Activated T-helper 2 cell treated with anti-CD3 and anti-CD28 coated beads, Interferon-gamma antibody, Interleukin-2, Interleukin-4, amounts not matched to agents 10 μg/mL and 5 μg/mL and 100 μg/mL, durations not matched to agents 14 hours and 24 hours and 36 hours (primary cell): ENCODE results near the gene PPT2. TPM values are rescaled to one million over a fixed set of nuclear protein-coding genes. Genes with fewer than 3 reads are reported as not detected.
"Not testable (repeated sequence)": the region's sequence is repeated elsewhere in the genome, so short reads cannot be mapped to it uniquely, and the experiment has no call there.

ENCODE experiments used
- DNase-seq: peaks from one replicate; pipeline ENCODE4 v3.0.0; 2021; ENCODE audit warnings: low spot score
- H3K27ac Mint-ChIP-seq: one replicate; pipeline ENCODE4 v1.8.0; 2021; ENCODE audit warnings: mixed read lengths
- H3K27me3 Mint-ChIP-seq: one replicate; pipeline ENCODE4 v1.8.0; 2021; ENCODE audit warnings: low read depth, mixed read lengths
- H3K36me3 Mint-ChIP-seq: one replicate; pipeline ENCODE4 v1.8.0; 2021; ENCODE audit warnings: low read depth, mixed read lengths
- H3K4me1 Mint-ChIP-seq: one replicate; pipeline ENCODE4 v1.8.0; 2021; ENCODE audit warnings: low read depth, mixed read lengths
- H3K4me3 Mint-ChIP-seq: one replicate; pipeline ENCODE4 v1.8.0; 2021; ENCODE audit warnings: low read depth, mild to moderate bottlenecking, moderate library complexity, mixed read lengths
- H3K9me3 Mint-ChIP-seq: one replicate; pipeline ENCODE4 v1.8.0; 2021; ENCODE audit warnings: mixed read lengths
- intact Hi-C: fragments of 100-400 bp; cut with micrococcal nuclease; formaldehyde crosslinking; loops from one replicate; pipeline ENCODE4 v1.15.1; 2023
- total RNA-seq: library from RNA; stranded (reverse); gene quantifications from 2 replicates; pipeline ENCODE4 v1.2.3, GENCODE V29; 2022

Gene PPT2
- total RNA-seq, 1 donor from 2014 or later: 11.5 TPM

DNA sequence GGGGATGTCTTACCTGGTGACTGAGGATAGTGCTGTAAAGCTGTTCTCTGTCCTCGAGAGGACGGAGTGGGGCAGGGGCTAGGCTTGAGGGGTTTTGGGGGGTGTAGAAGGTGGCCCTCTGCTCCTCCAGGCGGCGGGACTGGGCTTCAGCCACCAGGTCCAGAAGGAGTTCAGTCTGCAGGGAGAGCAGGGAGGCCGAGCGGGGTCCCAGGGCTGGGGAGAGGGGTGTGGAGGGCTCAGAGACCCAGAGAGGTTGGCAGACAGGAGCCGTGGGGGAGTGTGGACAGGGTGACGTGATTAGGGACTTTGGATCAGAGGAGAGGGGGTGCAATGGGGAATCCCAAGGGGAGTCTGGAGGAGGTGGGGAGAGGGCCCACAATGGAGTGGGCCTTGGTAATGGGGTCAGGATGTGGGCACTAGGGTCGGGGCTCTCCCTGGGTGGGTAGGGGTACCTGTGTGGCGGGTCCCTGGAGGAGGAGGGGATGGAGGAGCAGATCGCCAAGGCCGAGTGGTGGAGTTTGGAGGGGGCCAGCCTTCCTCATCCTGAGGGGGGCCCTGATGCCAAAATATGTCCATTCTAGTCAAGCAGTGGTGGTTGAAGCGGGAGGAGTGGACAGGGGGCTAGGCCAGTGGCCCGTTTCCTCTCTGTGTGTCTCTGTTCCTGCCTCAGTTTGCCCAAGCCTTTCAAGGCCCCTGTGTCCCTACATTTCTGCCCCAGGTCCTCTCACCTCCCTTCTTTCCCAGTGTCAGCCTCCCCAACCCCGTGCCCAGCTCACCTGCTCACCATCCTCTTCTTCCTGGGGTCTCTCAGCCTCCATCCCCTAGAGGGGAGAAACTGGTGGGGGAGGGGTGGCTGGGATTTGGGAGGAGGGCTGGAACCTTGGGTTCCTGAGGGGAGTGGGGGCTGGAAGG is 38.0 kb downstream of the PPT2 start:
- Mint-ChIP-seq H3K4me1 (peaks cover 49% of the 10 kb centered on the region), H3K27ac (peak overlapping the region; percentile 95), H3K27me3 (no peaks in the 10 kb centered on the region), H3K9me3 (no peaks in the 10 kb centered on the region), H3K36me3 (peaks cover 43% of the 10 kb centered on the region), H3K4me3 (peak overlapping the region; percentile 97)
- intact Hi-C loops: loop anchor here (5.0 to 10.0 kb wide), 2 partner anchors 643 to 1010 kb away; partner anchors contain the start of genes HSD17B8, RXRB, SLC39A7 and TAP2
- DNase-seq: no peak

DNA sequence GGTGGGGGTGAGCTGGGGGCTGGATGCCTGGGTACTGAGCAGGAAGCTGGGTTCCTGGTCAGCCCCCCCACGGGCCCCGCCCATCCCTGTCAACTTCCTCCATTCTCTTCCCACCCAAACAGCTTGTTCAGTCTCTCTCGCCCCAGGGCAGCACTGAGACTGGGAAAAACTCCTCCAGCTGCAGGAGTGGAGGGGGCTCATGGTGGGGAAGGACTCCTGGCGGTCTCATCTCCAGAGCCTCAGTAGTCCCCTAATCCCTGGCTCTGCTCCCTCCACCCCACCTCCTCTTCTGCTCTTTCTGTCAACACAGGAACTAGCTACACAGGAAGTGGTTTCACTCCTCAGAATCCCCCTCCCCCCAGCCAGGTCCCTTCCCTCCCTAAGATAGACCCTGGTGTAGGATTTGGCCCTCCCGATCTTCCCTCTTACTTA is 38.7 kb downstream of the PPT2 start, which contains the start of gene GPSM3:
Gene GPSM3, minus strand, starts transcription at position 36 of the 432 bp plus-strand sequence. CDS start 130 bp downstream, outside the sequence.
- Mint-ChIP-seq H3K4me1 (peaks cover 46% of the 10 kb centered on the region), H3K27ac (peak within 1 kb of the TSS; percentile 95), H3K9me3 (no peaks in the 10 kb centered on the region), H3K36me3 (peaks cover 36% of the 10 kb centered on the region), H3K27me3 (no peaks in the 10 kb centered on the region), H3K4me3 (peak within 1 kb of the TSS; percentile 97)
- DNase-seq: peak; percentile 53
- intact Hi-C loops: loop anchor here (5.0 to 10.0 kb wide), 2 partner anchors 642 to 1010 kb away; partner anchors contain the start of genes HSD17B8, RXRB, SLC39A7 and TAP2

DNA sequence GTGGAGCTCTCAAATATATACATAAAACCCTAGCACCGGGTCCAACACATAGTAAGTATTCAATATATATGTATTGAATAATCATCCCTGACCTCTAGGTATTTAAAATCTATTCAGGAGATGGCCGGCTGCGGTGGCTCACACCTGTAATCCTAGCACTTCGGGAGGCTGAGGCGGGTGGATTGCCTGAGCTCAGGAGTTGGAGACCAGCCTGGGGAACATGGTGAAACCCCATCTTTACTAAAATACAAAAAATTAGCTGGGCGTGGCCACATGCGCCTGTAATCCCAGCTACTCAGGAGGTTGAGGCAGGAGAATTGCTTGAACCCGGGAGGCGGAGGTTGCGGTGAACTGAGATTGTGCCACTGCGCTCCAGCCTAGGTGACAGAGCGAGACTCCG is 39.2 kb downstream of the PPT2 start:
- peak overlapping the region; percentile 97 for H3K4me3 Mint-ChIP-seq
- peaks cover 32% of the 10 kb centered on the region for H3K36me3 Mint-ChIP-seq
- peaks cover 45% of the 10 kb centered on the region for H3K4me1 Mint-ChIP-seq
- not testable (repeated sequence) for H3K27me3 Mint-ChIP-seq, H3K9me3 Mint-ChIP-seq, DNase-seq
- peak overlapping the region; percentile 95 for H3K27ac Mint-ChIP-seq
- intact Hi-C loops: loop anchor here (5.0 to 10.0 kb wide), 2 partner anchors 642 to 1009 kb away; partner anchors contain the start of genes HSD17B8, RXRB, SLC39A7 and TAP2

- Mint-ChIP-seq H3K27ac (peak overlapping the region; percentile 99), H3K4me3 (peak overlapping the region; percentile 98), H3K9me3 (no peaks in the 10 kb centered on the region), H3K4me1 (peaks cover 33% of the 10 kb centered on the region), H3K36me3 (peaks cover 19% of the 10 kb centered on the region), H3K27me3 (no peaks in the 10 kb centered on the region)
- intact Hi-C loops: loop anchor here (2.0 to 10.0 kb wide), 3 partner anchors 640 to 1008 kb away; partner anchors contain the start of genes HSD17B8, RXRB, SLC39A7 and TAP2
- no peak for DNase-seq
Measured at GRCh38 chr6:32194388-32194787, 40.4 kb downstream of the PPT2 start.

- H3K36me3 Mint-ChIP-seq: peaks cover 18% of the 10 kb centered on the region
- intact Hi-C loops: loop anchor here (1.0 to 10.0 kb wide), 6 partner anchors 17 to 1502 kb away; partner anchors contain the start of genes ATF6B, HSD17B8, RNF5 and RXRB
- peaks cover 33% of the 10 kb centered on the region for H3K4me1 Mint-ChIP-seq
- peak overlapping the region; percentile 99 for H3K27ac Mint-ChIP-seq
- H3K27me3 Mint-ChIP-seq: no peaks in the 10 kb centered on the region
- no peaks in the 10 kb centered on the region for H3K9me3 Mint-ChIP-seq
- DNase-seq: peak; percentile 40
- peak overlapping the region; percentile 98 for H3K4me3 Mint-ChIP-seq
Measured at GRCh38 chr6:32194825-32195651, 41.1 kb downstream of the PPT2 start.

DNA sequence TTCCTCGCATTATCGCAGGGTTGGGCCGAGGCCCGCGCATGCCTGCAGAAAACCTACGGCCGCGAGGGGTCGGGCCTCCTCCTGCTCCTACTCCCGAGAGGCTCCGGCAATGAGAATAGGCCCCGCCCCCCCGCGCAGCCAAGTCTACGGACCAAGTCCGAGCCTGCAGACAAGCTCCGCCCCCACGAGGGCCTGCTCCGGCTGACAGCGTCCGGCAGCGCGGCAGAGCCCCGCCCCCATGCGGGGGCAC is 41.6 kb downstream of the PPT2 start:
- H3K9me3 Mint-ChIP-seq: no peaks in the 10 kb centered on the region
- intact Hi-C loops: loop anchor here (1.0 to 10.0 kb wide), 5 partner anchors 17 to 1502 kb away; partner anchors contain the start of genes ATF6B, RNF5 and TAP2
- peaks cover 33% of the 10 kb centered on the region for H3K4me1 Mint-ChIP-seq

GRCh38 chr6:32195902-32196681 is 42.2 kb downstream of the PPT2 start:
- peak; percentile 46 for DNase-seq
- Mint-ChIP-seq H3K4me1 (peaks cover 31% of the 10 kb centered on the region), H3K4me3 (peak overlapping the region; percentile 98), H3K9me3 (no peaks in the 10 kb centered on the region), H3K36me3 (peaks cover 10% of the 10 kb centered on the region), H3K27ac (peak overlapping the region; percentile 99), H3K27me3 (no peaks in the 10 kb centered on the region)
- intact Hi-C loops: loop anchor here (1.0 to 10.0 kb wide), 5 partner anchors 18 to 1501 kb away; partner anchors contain the start of genes ATF6B, RNF5 and TAP2

More for the DNA sequence above, 41.6 kb downstream of the PPT2 start:
- Mint-ChIP-seq H3K27ac (peak overlapping the region; percentile 99), H3K36me3 (peaks cover 13% of the 10 kb centered on the region), H3K27me3 (no peaks in the 10 kb centered on the region), H3K4me3 (peak overlapping the region; percentile 98)
- peak; percentile 100 for DNase-seq

- H3K4me3 Mint-ChIP-seq: peak overlapping the region; percentile 98
- H3K9me3 Mint-ChIP-seq: no peaks in the 10 kb centered on the region
- peaks cover 25% of the 10 kb centered on the region for H3K4me1 Mint-ChIP-seq
- H3K36me3 Mint-ChIP-seq: peaks cover 2% of the 10 kb centered on the region
- intact Hi-C loops: loop anchor here (5.0 to 10.0 kb wide), 2 partner anchors 638 to 1500 kb away; partner anchors contain the start of gene TAP2
- H3K27ac Mint-ChIP-seq: peak overlapping the region; percentile 99
- H3K27me3 Mint-ChIP-seq: no peaks in the 10 kb centered on the region
- DNase-seq: no peak
Measured at GRCh38 chr6:32196682-32197616, 43.0 kb downstream of the PPT2 start.

- intact Hi-C loops: loop anchor here (5.0 to 10.0 kb wide), 2 partner anchors 636 to 1499 kb away; partner anchors contain the start of gene TAP2
- Mint-ChIP-seq H3K27me3 (no peaks in the 10 kb centered on the region), H3K4me1 (peaks cover 24% of the 10 kb centered on the region), H3K36me3 (no peaks in the 10 kb centered on the region), H3K4me3 (no peak overlapping the region), H3K9me3 (no peaks in the 10 kb centered on the region), H3K27ac (no peak overlapping the region)
- DNase-seq: no peak
Measured at GRCh38 chr6:32198345-32198696, 44.4 kb downstream of the PPT2 start.

- Mint-ChIP-seq H3K27me3 (no peaks in the 10 kb centered on the region), H3K27ac (no peak overlapping the region), H3K4me3 (no peak overlapping the region), H3K9me3 (no peaks in the 10 kb centered on the region), H3K4me1 (peaks cover 18% of the 10 kb centered on the region), H3K36me3 (no peaks in the 10 kb centered on the region)
- no peak for DNase-seq
- intact Hi-C loops: loop anchor here (5.0 to 10.0 kb wide), 2 partner anchors 636 to 1498 kb away; partner anchors contain the start of gene TAP2
Measured at GRCh38 chr6:32198866-32199265, 44.9 kb downstream of the PPT2 start.
